SK-N-SH (cell line): ENCODE measurements around the gene ARHGAP15. TPM values are rescaled to one million over a fixed set of nuclear protein-coding genes. Genes with fewer than 3 reads are reported as not detected.

Experiments used
- CTCF ChIA-PET: fragments of 300-600, 350-600 bp; formaldehyde crosslinking; extraction: SDS; loops from one replicate; lab custom pipeline; 2021; lab: Yijun Ruan, JAX
- POLR2A ChIA-PET: fragments of 350-600 bp; sonication (Branson Sonifier 250); formaldehyde crosslinking; extraction: SDS; loops from one replicate; lab custom pipeline; 2020; ENCODE audit warnings: antibody characterized with exemption, inconsistent platforms; lab: Yijun Ruan, JAX
- DNase-seq: peaks from one replicate; pipeline ENCODE4 v3.0.0; 2012
- H2AFZ ChIP-seq: fragments of 200-600 bp; sonication (generic); 2 replicates; pipeline ENCODE4 v1.8.1; 2016; ENCODE audit warnings: antibody characterized with exemption, mild to moderate bottlenecking, low read depth
- H3F3A ChIP-seq: fragments of 200-600 bp; sonication (generic); replicated peaks from 2 replicates; pipeline ENCODE3; 2016; ENCODE audit warnings: antibody characterized with exemption, mild to moderate bottlenecking; ENCODE audit not compliant: insufficient read depth
- H3K27ac ChIP-seq, 2 experiments: fragments of 200-500 bp in 1 of 2; fragments of 200-600 bp in 1 of 2; sonication (Bioruptor generic) in 1 of 2; sonication (generic), shearing (Covaris generic) in 1 of 2; 2 replicates each; pipeline versions ENCODE4 v1.5.1 to v1.6.1; 2014 to 2016; ENCODE audit warnings: low read depth in 2 of 2, inconsistent platforms in 1 of 2, low read length in 1 of 2, mild to moderate bottlenecking in 1 of 2, mixed read lengths in 1 of 2
- H3K27me3 ChIP-seq: fragments of 200-600 bp; sonication (generic), shearing (Covaris generic); 2 replicates; pipeline ENCODE4 v1.6.1; 2016; ENCODE audit warnings: mixed run types; ENCODE audit not compliant: insufficient read depth
- H3K36me3 ChIP-seq, 2 experiments: fragments of 200-500 bp in 1 of 2; fragments of 200-600 bp in 1 of 2; sonication (Bioruptor generic) in 1 of 2; sonication (generic) in 1 of 2; replicated peaks in 1 of 2; 2 replicates each; pipeline versions ENCODE3 to v1.5.1; 2014 to 2016; ENCODE audit warnings: low read length in 1 of 2, mild to moderate bottlenecking in 1 of 2; ENCODE audit not compliant: insufficient read depth in 2 of 2, control insufficient read depth in 1 of 2
- H3K4me1 ChIP-seq, 2 experiments: fragments of 200-500 bp in 1 of 2; fragments of 200-600 bp in 1 of 2; sonication (Bioruptor generic) in 1 of 2; sonication (generic), shearing (Covaris generic) in 1 of 2; 2 replicates each; pipeline versions ENCODE4 v1.5.1 to v1.6.1; 2014 to 2016; ENCODE audit warnings: low read depth in 1 of 2, low read length in 1 of 2, mixed run types in 1 of 2; ENCODE audit not compliant: insufficient read depth in 2 of 2, control insufficient read depth in 1 of 2
- H3K4me2 ChIP-seq: fragments of 200-600 bp; sonication (generic), shearing (Covaris generic); 2 replicates; pipeline ENCODE4 v1.6.1; 2017; ENCODE audit warnings: mixed run types
- H3K4me3 ChIP-seq, 2 experiments: fragments of 200-500 bp in 1 of 2; fragments of 200-600 bp in 1 of 2; sonication (Bioruptor generic) in 1 of 2; sonication (generic), shearing (Covaris generic) in 1 of 2; 2 replicates each; pipeline versions ENCODE4 v1.5.1 to v1.8.1; 2014 to 2016; ENCODE audit warnings: low read depth in 2 of 2, inconsistent platforms in 1 of 2, low read length in 1 of 2, mild to moderate bottlenecking in 1 of 2, mixed read lengths in 1 of 2, moderate library complexity in 1 of 2
- H3K79me2 ChIP-seq: fragments of 200-600 bp; sonication (generic); 2 replicates; pipeline ENCODE4 v1.8.1; 2017; ENCODE audit warnings: mild to moderate bottlenecking; ENCODE audit not compliant: insufficient read depth
- H3K9ac ChIP-seq: fragments of 200-600 bp; sonication (generic); 2 replicates; pipeline ENCODE4 v1.6.1; 2017; ENCODE audit warnings: mixed run types
- H3K9me2 ChIP-seq: fragments of 200-600 bp; sonication (generic); 2 replicates; pipeline ENCODE4 v1.6.1; 2017; ENCODE audit warnings: mixed run types
- H3K9me3 ChIP-seq: fragments of 200-600 bp; sonication (generic); 2 replicates; pipeline ENCODE4 v1.6.1; 2017; ENCODE audit warnings: mixed run types, mild to moderate bottlenecking, moderate library complexity
- H4K20me1 ChIP-seq: fragments of 200-600 bp; sonication (generic); 2 replicates; pipeline ENCODE4 v1.6.1; 2017; ENCODE audit warnings: mild to moderate bottlenecking, mixed run types; ENCODE audit not compliant: insufficient read depth
- CHD2 ChIP-seq: fragments of 150-350 bp; IDR thresholded peaks from 2 replicates; pipeline ENCODE4 v1.6.1; 2018; ENCODE audit warnings: low read length; ENCODE audit not compliant: partially characterized antibody
- CTCF ChIP-seq: fragments of 200-600 bp; sonication (generic); IDR thresholded peaks from 2 replicates; pipeline ENCODE4 v1.6.1; 2017; ENCODE audit warnings: antibody characterized with exemption, mild to moderate bottlenecking, moderate library complexity
- ELF1 ChIP-seq: IDR thresholded peaks from 2 replicates; pipeline ENCODE4 v1.4.0; 2012
- FOXM1 ChIP-seq: IDR thresholded peaks from 2 replicates; pipeline ENCODE4 v1.4.0; 2012; ENCODE audit warnings: low read depth, mild to moderate bottlenecking
- GABPA ChIP-seq: IDR thresholded peaks from 2 replicates; pipeline ENCODE4 v1.4.0; 2012; ENCODE audit warnings: low read depth, mild to moderate bottlenecking
- GATA2 ChIP-seq: sonication (generic); formaldehyde crosslinking; IDR thresholded peaks from 2 replicates; pipeline ENCODE4 v1.5.0; 2020; ENCODE audit warnings: mild to moderate bottlenecking, missing genetic modification reagents
- NFIC ChIP-seq: IDR thresholded peaks from 2 replicates; pipeline ENCODE4 v1.4.0; 2012; ENCODE audit warnings: borderline replicate concordance
- NRF1 ChIP-seq: IDR thresholded peaks from 2 replicates; pipeline ENCODE4 v1.6.1; 2012; ENCODE audit warnings: low read depth, mild to moderate bottlenecking, low read length
- PBX3 ChIP-seq: IDR thresholded peaks from 2 replicates; pipeline ENCODE4; 2012
- RCOR1 ChIP-seq: fragments of 150-350 bp; IDR thresholded peaks from 2 replicates; pipeline ENCODE4 v1.6.1; 2017; ENCODE audit warnings: antibody characterized with exemption, low read length
- REST ChIP-seq: IDR thresholded peaks from 2 replicates; pipeline ENCODE4 v1.6.1; 2012; ENCODE audit warnings: mild to moderate bottlenecking, low read depth, low read length, moderate library complexity
- RXRA ChIP-seq: IDR thresholded peaks from 2 replicates; pipeline ENCODE4 v1.4.0; 2012; ENCODE audit warnings: low read depth, mild to moderate bottlenecking, borderline replicate concordance
- TCF12 ChIP-seq: IDR thresholded peaks from 2 replicates; pipeline ENCODE4 v1.4.0; 2012
- WGBS: methylation state at CpG from one replicate; pipeline ENCODE4 v1.1.6; 2017; ENCODE audit warnings: low lambda C conversion rate; 5-methylcytosine and 5-hydroxymethylcytosine counted together
- polyA plus RNA-seq, 3 experiments: library from polyadenylated mRNA; depleted of rRNA; stranded (reverse); fragments of >200 nt; gene quantifications; 2 replicates each; pipeline ENCODE4 v1.2.3, GENCODE V29; 2012

Gene ARHGAP15
- polyA plus RNA-seq, 1 of the 3 experiments (the other 2 are of a cell fraction): not detected

- TF ChIP-seq REST: no peak
Observed at GRCh38 chr2:143594745-143595144, 465.5 kb downstream of the ARHGAP15 start (continued).

GRCh38 chr2:143600116-143600515 lies 470.9 kb downstream of the ARHGAP15 start:
- 50% methylated on average over 2 of the region's 2 CpGs for WGBS
- H3F3A ChIP-seq: no peaks in the 10 kb centered on the region
- no peak overlapping the region for H2AFZ ChIP-seq
- H3K4me2 ChIP-seq: no peak overlapping the region
- H3K9me2 ChIP-seq: no peaks in the 10 kb centered on the region
- H3K4me3 ChIP-seq: no peak overlapping the region
- CTCF ChIA-PET: interaction anchor here (1.5 kb wide), 1 partner anchor 22 kb away, joined by 3 read pairs; no protein-coding TSS in a partner anchor
- DNase-seq: no peak
- H4K20me1 ChIP-seq: no peaks in the 10 kb centered on the region
- no peaks in the 10 kb centered on the region for H3K79me2 ChIP-seq
- H3K27me3 ChIP-seq: no peaks in the 10 kb centered on the region
- H3K9me3 ChIP-seq: no peaks in the 10 kb centered on the region
- no peak overlapping the region for H3K9ac ChIP-seq
- TF ChIP-seq RXRA (no peak), TCF12 (no peak), GABPA (no peak), RCOR1 (no peak), CHD2 (no peak), GATA2 (CRISPR knock-in tag) (no peak), CTCF (no peak), NFIC (no peak), ELF1 (no peak), PBX3 (no peak), FOXM1 (no peak), REST (no peak), NRF1 (no peak)
- TF ChIP-seq, all 33 proteins: peak for 0
- POLR2A ChIA-PET: no interaction called here
- no peaks in the 10 kb centered on the region; a peak in 2 of 4 replicates for H3K4me1 ChIP-seq
- no peaks in the 10 kb centered on the region for H3K36me3 ChIP-seq
- H3K27ac ChIP-seq: no peak overlapping the region
